Astrocyte of the spinal cord (primary cell): ENCODE measurements around the gene MYPN.
"Not testable (repeated sequence)": the region's sequence is repeated elsewhere in the genome, so short reads cannot be mapped to it uniquely, and the experiment has no call there.

ENCODE experiments used
- DNase-seq: peaks from one replicate; pipeline ENCODE4 v3.0.0; 2011; ENCODE audit warnings: low read depth, low spot score
- H3K4me3 ChIP-seq: 2 replicates; pipeline ENCODE4 v1.5.1; 2011; ENCODE audit warnings: low read depth, mild to moderate bottlenecking, low read length, moderate library complexity
- CTCF ChIP-seq: IDR thresholded peaks from 2 replicates; pipeline ENCODE4 v1.5.1; 2012; ENCODE audit warnings: low read depth, mild to moderate bottlenecking, low read length, inconsistent platforms
- in situ Hi-C: cut with HindIII; loops from 2 replicates; pipeline ENCODE4 v1.10.0; 2017; ENCODE audit warnings: low sequenced_read_pairs

The MYPN gene

GRCh38 chr10:68242051-68242450 lies 132.8 kb downstream of the MYPN start:
- H3K4me3 ChIP-seq: no peak overlapping the region
- in situ Hi-C loops: no loop called here
- no peak for TF ChIP-seq CTCF
- DNase-seq: no peak

GRCh38 chr10:68246397-68246796 lies 137.1 kb downstream of the MYPN start:
- DNase-seq, in situ Hi-C loops, H3K4me3 ChIP-seq: not testable (repeated sequence)

DNA sequence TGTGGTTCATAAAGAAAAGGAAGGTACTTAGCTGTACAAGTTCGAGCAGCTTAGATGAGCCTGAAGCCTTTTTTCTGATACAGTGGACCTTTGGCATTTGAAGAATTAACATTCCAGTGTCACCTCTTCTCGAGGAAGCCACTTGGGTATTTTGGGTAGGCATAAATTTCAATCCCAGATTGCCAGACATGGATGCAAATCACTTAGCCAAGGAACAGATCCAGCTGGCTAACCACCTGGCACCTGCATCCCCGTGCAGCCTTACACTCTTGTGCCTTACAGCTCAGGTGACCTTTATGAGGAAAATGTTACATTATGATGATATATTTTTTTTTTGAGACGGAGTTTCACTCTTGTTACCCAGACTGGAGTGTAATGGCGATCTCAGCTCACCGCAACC lies 138.6 kb downstream of the MYPN start:
- no peak overlapping the region for H3K4me3 ChIP-seq
- no peak for TF ChIP-seq CTCF

DNA sequence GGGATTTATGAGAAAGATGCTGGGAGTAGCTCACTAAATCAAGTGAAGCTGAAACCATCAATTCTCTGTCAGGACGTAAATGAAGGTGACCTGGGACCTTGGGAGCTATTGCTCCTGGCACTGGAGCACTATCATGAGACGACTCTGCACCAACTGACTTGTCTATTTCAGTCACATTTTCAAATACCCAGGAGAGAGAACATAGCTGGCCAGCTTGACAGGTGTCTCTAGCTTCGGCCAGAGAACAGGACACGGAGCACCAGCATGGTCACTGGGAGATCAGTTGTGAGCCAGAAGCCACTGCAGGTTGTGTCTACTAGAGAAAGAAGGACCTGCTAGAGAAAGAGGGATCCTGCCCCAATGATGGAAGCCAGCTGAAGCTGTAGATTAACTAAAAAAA lies 140.0 kb downstream of the MYPN start:
- in situ Hi-C loops: no loop called here
- no peak for TF ChIP-seq CTCF
- H3K4me3 ChIP-seq: no peak overlapping the region
- DNase-seq: no peak

More for the DNA sequence above, 138.6 kb downstream of the MYPN start:
- DNase-seq: no peak
- in situ Hi-C loops: no loop called here

DNA sequence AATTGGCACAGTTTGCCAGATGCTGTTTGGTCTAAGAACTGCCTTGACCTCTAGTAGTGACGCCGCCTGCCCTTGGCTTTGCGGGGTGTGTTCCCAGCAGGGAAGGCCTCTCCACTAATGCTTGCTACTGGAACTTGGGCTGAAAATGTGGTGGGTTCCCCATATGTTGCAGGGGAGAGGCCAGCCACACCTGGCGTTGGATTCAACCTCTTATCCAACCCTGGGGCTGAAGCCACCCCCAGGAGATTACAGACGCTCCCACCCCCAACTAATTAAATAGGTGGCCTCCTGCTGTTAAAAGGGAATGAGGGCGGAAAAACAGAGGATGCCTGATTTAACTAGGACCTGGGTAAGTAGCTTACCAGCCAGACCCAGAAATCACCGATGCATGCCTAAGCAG lies 141.9 kb downstream of the MYPN start:
- no peak overlapping the region for H3K4me3 ChIP-seq
- TF ChIP-seq CTCF: no peak
- in situ Hi-C loops: no loop called here
- DNase-seq: no peak

DNA sequence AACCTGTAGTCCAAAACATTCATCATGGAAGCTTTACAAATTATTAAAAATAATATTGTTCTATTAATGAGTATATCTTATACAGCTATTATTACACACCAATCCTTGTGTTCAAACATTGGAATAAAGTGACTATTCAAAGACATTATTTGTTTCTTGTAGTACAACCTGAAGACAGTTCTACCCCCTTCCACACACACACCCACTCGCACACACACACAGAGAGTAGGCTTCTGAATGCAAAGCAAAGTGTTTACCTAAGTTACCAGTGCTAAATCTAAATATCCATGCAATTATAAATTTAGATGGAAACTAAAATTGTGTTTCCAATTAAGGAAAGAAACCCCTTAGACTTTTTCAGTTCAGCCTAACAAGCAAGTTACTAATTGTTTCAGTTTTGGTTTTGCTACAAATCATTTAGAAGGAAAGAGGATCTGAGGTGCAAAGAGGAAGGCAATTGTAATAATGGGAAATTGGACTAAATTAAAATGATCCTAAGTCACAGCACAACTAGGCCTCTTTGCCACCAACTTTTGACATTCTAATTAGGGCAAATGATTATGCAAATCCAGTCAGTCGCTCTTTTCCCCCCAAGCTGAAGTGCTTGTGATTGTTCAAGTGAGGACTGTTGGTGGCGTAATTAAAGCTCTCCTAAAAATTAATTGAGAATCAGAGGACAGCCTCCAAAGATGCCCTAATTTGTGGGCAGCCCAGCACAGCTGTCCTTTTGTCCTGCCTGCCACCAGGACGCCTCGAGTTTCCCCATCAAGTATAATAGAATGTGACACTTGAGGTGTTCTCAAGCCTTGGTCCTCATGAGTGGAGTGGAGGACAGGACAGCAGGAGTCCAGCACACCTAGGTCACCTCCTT lies 142.6 kb downstream of the MYPN start:
- TF ChIP-seq CTCF: no peak
- H3K4me3 ChIP-seq: no peak overlapping the region
- DNase-seq: no peak
- in situ Hi-C loops: no loop called here

DNA sequence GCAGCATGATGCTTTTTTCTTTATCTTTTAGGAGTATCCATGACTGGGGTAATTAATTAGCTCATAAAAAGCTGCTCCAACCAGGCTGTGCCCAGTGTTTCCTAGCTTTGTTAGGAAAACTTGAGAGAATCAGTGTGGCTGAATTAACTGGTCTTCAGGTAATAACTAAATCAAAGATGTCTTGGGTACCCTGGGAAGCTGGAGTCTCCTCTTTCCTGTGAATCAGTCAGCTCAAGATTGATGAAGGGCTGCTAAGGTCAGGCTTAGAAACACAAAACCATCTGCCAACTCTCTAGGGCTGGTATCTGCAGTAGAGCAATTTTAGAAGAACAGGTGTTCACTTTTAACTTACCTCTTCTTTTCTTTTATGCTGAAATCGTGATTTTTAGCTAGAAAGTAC lies 144.1 kb downstream of the MYPN start:
- in situ Hi-C loops: no loop called here
- DNase-seq: no peak
- no peak overlapping the region for H3K4me3 ChIP-seq
- TF ChIP-seq CTCF: no peak
